Measurements from ENCODE around the gene OR5T1.

Gene OR5T1

GRCh38 chr11:56273854-56274253 lies at the start of gene OR5T1:
OR5T1 (plus strand) TSS chr11:56274154; CDS start chr11:56275639, 1,485 bp downstream.
- DNase-seq (ENCODE audit: low read depth in 3 of 3): no peak

DNA sequence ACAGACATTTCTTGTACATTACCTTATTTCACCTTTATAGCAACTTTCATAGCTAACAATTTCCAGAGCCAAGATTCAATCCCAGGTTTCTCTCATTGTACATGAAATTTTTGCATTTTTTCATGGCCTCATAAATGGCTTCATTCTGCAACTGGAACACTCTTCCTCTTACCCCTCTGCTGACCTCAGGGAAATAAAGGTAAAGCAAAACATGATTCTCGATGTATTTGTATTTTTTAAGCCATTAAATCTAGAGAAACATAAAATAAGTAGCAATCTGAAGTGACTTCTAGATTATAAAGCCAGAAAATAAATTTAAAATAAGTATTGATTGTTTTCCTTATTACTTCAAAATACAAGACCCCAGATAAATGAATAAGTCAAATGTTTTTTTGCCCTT lies 39.8 kb upstream of the OR5T1 start, which contains the start of gene OR5T2:
Gene OR5T2 (minus strand): TSS at position 101 of the 400 bp plus-strand sequence. CDS start 1,193 bp downstream, outside the sequence.
- DNase-seq (ENCODE audit: low read depth in 3 of 3): no peak

GRCh38 chr11:56251954-56252353 lies 22.0 kb upstream of the OR5T1 start, which contains the start of gene OR5T3:
OR5T3 (plus strand) TSS chr11:56252254; CDS start chr11:56252254, 0 bp downstream.
- no peak for DNase-seq (ENCODE audit: low read depth in 3 of 3)

GRCh38 chr11:56271092-56271491 lies 2.9 kb upstream of the OR5T1 start:
- DNase-seq (ENCODE audit: low read depth in 3 of 3): no peak

GRCh38 chr11:56292154-56292553 lies 18.2 kb downstream of the OR5T1 start, which contains the start of gene OR8H1:
OR8H1 (minus strand) TSS chr11:56292254; CDS start chr11:56291062, 1,192 bp downstream.
- DNase-seq (ENCODE audit: low read depth in 3 of 3): no peak

DNA sequence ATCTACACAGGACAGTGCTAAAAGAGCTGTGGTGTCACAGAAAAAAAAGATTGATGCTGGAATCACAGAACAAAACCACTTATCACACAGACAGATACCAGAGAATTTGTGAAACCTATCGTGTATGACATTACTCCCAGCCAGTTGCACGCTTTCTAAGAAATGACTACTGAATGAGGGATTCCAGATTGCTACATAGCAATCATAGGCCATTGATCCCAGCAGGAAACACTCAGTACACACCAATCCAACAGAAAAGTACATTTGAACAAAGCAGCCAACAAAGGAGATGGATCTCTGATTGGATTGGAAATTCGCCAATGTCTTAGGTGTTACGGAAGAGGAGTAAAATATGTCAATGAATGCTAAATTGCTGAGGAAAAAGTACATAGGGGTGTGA lies 22.9 kb downstream of the OR5T1 start:
- no peak for DNase-seq (ENCODE audit: low read depth in 3 of 3)

DNA sequence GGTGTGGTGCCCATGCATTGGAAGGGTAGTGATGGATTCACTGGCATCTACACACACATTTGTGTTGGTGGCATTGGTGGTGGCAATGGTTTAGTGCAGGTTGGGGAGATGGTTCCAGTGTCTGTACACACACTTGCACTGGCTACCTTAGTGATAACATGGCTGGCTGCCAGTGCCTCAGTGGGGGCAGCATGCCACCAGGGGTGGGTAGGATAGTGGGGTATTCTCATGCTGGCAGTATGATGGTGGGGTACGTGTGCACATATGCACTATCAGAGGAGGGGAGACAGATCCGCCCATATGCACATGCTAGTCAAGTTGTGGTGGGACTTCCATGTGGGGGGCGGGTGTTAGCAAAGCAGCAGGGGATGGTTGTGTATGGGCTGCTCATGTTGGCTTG lies 33.9 kb downstream of the OR5T1 start:
- DNase-seq (ENCODE audit: low read depth in 3 of 3): no peak

- DNase-seq (ENCODE audit: low read depth in 3 of 3): no peak
Observed at GRCh38 chr11:56314844-56315243, 40.9 kb downstream of the OR5T1 start, which contains the start of gene OR8K3. OR8K3 (plus strand) TSS chr11:56315144; CDS start chr11:56318307, 3,163 bp downstream.

All from stimulated activated CD4-positive, alpha-beta T cell treated with anti-CD3 and anti-CD28 coated beads, TNF-alpha, amount 100 ng/mL, for 24 hours (primary cell).